Panc1 (cell line): ENCODE measurements around the gene MEGF11. TPM values are rescaled to one million over a fixed set of nuclear protein-coding genes. Genes with fewer than 3 reads are reported as not detected.

Experiments used
- ATAC-seq: fragments of 200-7000 bp; cut with Tn5 transposase; 2 replicates; pipeline ENCODE4 v1.9.1; 2020; ENCODE audit warnings: mild to moderate bottlenecking, moderate library complexity
- Bru-seq: library from RNA; stranded (reverse); fragments of 400-500 nt; gene quantifications from one replicate; lab custom pipeline; 2021; lab: Mats Ljungman, UMichigan
- BruChase-seq, 2 experiments: library from RNA; stranded (reverse); fragments of 400-500 nt; gene quantifications; one replicate each; lab custom pipeline; 2021; lab: Mats Ljungman, UMichigan
- BruUV-seq: library from RNA; stranded (reverse); fragments of 400-500 nt; replicated peaks from 2 replicates; lab custom pipeline; 2021; lab: Mats Ljungman, UMichigan
- CTCF ChIA-PET: fragments of 300-600 bp; sonication (Branson Sonifier 250); formaldehyde crosslinking; loops from one replicate; lab custom pipeline; 2022; ENCODE audit warnings: antibody characterized with exemption; lab: Charles Lee
- POLR2A ChIA-PET: fragments of 300-600 bp; sonication (Branson Sonifier 250); formaldehyde crosslinking; loops from one replicate; lab custom pipeline; 2022; ENCODE audit warnings: antibody characterized with exemption; lab: Charles Lee
- DNase-seq: peaks from one replicate; pipeline ENCODE4 v3.0.0-alpha.2; 2010; ENCODE audit warnings: low read depth, low spot score
- H3K27ac ChIP-seq: 2 replicates; pipeline ENCODE4 v1.5.1; 2011; ENCODE audit warnings: mild to moderate bottlenecking, low read length, inconsistent platforms
- H3K27me3 ChIP-seq: fragments of 200-500 bp; sonication (Bioruptor generic); 2 replicates; pipeline ENCODE4 v1.6.0; 2014; ENCODE audit warnings: low read length, inconsistent platforms; ENCODE audit not compliant: control insufficient read depth, insufficient read depth
- H3K36me3 ChIP-seq: fragments of 200-500 bp; sonication (Bioruptor generic); 2 replicates; pipeline ENCODE4 v1.5.1; 2014; ENCODE audit warnings: inconsistent platforms, mild to moderate bottlenecking, low read length, moderate library complexity; ENCODE audit not compliant: control insufficient read depth, insufficient read depth
- H3K4me1 ChIP-seq: 2 replicates; pipeline ENCODE4 v1.5.1; 2011; ENCODE audit warnings: inconsistent platforms, mild to moderate bottlenecking, low read length, moderate library complexity; ENCODE audit not compliant: control insufficient read depth, insufficient read depth
- H3K4me3 ChIP-seq, 2 experiments: 2 replicates each; pipeline ENCODE4 v1.5.1; 2011 to 2012; ENCODE audit warnings: low read depth in 2 of 2, low read length in 2 of 2, mild to moderate bottlenecking in 2 of 2, inconsistent platforms in 1 of 2, moderate library complexity in 1 of 2
- H3K9me3 ChIP-seq: fragments of 200-500 bp; sonication (Bioruptor generic); 2 replicates; pipeline ENCODE4 v1.5.1; 2014; ENCODE audit warnings: low read depth, mild to moderate bottlenecking, inconsistent platforms, low read length, moderate library complexity; ENCODE audit not compliant: control insufficient read depth, insufficient read depth
- REST ChIP-seq, 2 experiments: IDR thresholded peaks; 2 replicates each; pipeline ENCODE4 v1.6.1; 2011 to 2012; ENCODE audit warnings: low read depth in 2 of 2, control low read depth in 1 of 2, low read length in 1 of 2, mild to moderate bottlenecking in 1 of 2, moderate library complexity in 1 of 2; ENCODE audit not compliant: insufficient read depth in 1 of 2
- SIN3A ChIP-seq: IDR thresholded peaks from 2 replicates; pipeline ENCODE4 v1.6.1; 2012; ENCODE audit warnings: low read depth, mild to moderate bottlenecking, low read length, moderate library complexity, borderline replicate concordance; ENCODE audit not compliant: insufficient read depth
- TCF7L2 ChIP-seq: IDR thresholded peaks from 2 replicates; pipeline ENCODE4 v1.6.1; 2011; ENCODE audit warnings: mild to moderate bottlenecking, low read depth, low read length, inconsistent platforms
- in situ Hi-C: cut with HindIII; loops from 2 replicates; pipeline ENCODE4 v1.10.0; 2016; ENCODE audit warnings: low sequenced_read_pairs, low pct_unique_long_range_greater_than_20kb
- intact Hi-C: fragments of 100-400 bp; cut with micrococcal nuclease; formaldehyde crosslinking; loops from one replicate; pipeline ENCODE4 v1.10.0; 2022; ENCODE audit not compliant: unreplicated experiment
- long read RNA-seq: library from polyadenylated mRNA; unstranded; transcript quantifications from one replicate; pipeline ENCODE4 v2.0.0, GENCODE V29; 2021; ENCODE audit not compliant: unreplicated experiment
- polyA plus RNA-seq: library from polyadenylated mRNA; unstranded; fragments of >200 nt; gene quantifications from one replicate; pipeline ENCODE4 v1.2.1, GENCODE V29; 2012; ENCODE audit warnings: missing spikeins; ENCODE audit not compliant: insufficient read length
- total RNA-seq: library from RNA; stranded (reverse); gene quantifications from one replicate; pipeline ENCODE4 v1.2.1, GENCODE V29; 2021; ENCODE audit not compliant: unreplicated experiment
- TF ChIP-seq, protein P1 (sequence below): fragments of 450-650 bp; IDR thresholded peaks from 2 replicates; pipeline ENCODE4 v1.5.1; 2017; ENCODE audit warnings: mild to moderate bottlenecking

The MEGF11 gene
- total RNA-seq (0.95 TPM), Bru-seq, nascent RNA (percentile 19 among the genes with signal in this experiment), BruChase-seq, experiment 1, labeled RNA remaining after a 2-hour chase (percentile 19 among the genes with signal in this experiment), BruChase-seq, experiment 2, labeled RNA remaining after a 6-hour chase (percentile 21 among the genes with signal in this experiment)
- 0.96 TPM for polyA plus RNA-seq
- long read RNA-seq, partial matches to known transcripts: 0 of 14 reads
- long read RNA-seq, other reads (novel, unspliced or antisense): 14 of 14 reads

DNA sequence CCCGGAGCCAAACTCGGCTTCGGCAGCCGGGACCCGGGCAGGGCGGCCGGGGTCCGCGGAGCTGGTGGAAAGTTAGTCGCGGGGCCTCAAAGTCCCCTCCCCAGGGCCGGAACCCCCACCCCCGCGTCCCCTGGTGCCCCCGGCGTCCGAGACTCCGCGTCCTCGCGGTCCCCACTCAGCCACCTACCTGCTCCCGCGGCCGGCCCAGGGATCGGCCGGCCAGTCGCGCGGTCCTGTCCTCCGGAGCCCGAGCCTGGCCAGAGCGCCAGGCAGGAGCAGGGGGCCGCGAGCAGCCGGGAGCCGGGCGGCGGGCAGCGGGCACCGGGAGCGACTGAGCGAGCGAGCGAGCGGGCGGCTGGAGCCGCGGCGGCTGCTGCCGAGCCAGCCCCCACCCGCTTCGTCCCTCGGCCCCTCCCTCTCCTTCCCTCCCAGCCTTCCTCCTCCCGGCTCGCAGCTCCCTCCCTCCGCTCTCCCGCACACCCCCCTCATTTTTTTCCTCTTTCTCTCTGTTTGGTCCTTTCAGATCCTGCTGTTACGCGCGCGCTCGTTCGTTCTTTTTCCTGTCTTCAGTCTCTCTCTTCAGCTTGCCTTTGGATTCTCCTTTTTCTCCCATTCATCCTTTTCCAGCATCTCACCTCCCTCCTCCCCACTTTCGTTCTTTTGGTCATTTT lies at the start of gene MEGF11:
TSS of gene MEGF11 (minus strand) at position 333 of the 671 bp plus-strand sequence. CDS start 125,347 bp downstream, outside the sequence.
- Histone ChIP-seq H3K4me1 (peaks cover 5% of the 10 kb centered on the region; the same call in 1 of the 2 replicates), H3K27me3 (peaks cover 27% of the 10 kb centered on the region), H3K9me3 (no peaks in the 10 kb centered on the region), H3K27ac (no peak within 1 kb of the TSS), H3K36me3 (no peaks in the 10 kb centered on the region), H3K4me3 (peak within 1 kb of the TSS; percentile 47 to 74)
- DNase-seq (no peak), ATAC-seq (peak; percentile 68)
- no TSS peak for BruUV-seq
- in situ Hi-C loops: no loop called here
- ChIA-PET POLR2A (no interaction called here), CTCF (no interaction called here)
- TF ChIP-seq SIN3A (no peak), REST (IDR thresholded peaks at IDR 0.05; ENCODE audit: insufficient read depth in 1 of 2, low read depth in 2 of 2, low read length in 1 of 2) (no peak), TCF7L2 (no peak)
- TF ChIP-seq, protein P1, sequence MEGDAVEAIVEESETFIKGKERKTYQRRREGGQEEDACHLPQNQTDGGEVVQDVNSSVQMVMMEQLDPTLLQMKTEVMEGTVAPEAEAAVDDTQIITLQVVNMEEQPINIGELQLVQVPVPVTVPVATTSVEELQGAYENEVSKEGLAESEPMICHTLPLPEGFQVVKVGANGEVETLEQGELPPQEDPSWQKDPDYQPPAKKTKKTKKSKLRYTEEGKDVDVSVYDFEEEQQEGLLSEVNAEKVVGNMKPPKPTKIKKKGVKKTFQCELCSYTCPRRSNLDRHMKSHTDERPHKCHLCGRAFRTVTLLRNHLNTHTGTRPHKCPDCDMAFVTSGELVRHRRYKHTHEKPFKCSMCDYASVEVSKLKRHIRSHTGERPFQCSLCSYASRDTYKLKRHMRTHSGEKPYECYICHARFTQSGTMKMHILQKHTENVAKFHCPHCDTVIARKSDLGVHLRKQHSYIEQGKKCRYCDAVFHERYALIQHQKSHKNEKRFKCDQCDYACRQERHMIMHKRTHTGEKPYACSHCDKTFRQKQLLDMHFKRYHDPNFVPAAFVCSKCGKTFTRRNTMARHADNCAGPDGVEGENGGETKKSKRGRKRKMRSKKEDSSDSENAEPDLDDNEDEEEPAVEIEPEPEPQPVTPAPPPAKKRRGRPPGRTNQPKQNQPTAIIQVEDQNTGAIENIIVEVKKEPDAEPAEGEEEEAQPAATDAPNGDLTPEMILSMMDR: no peak
- intact Hi-C loops: no loop called here

- POLR2A ChIA-PET: no interaction called here
These were observed 49.1 kb upstream of the MEGF11 start for GRCh38 chr15:66302489-66303278.

More at GRCh38 chr15:66302489-66303278, 49.1 kb upstream of the MEGF11 start:
- intact Hi-C loops (no loop called here), in situ Hi-C loops (no loop called here)
- no TSS peak for BruUV-seq
- CTCF ChIA-PET: no interaction called here
- DNase-seq (no peak), ATAC-seq (no peak)
- no peaks in the 10 kb centered on the region for H3K4me1 ChIP-seq
- no peaks in the 10 kb centered on the region for H3K9me3 ChIP-seq
- TF ChIP-seq, protein P1: no peak
- TF ChIP-seq TCF7L2: no peak
- no peak overlapping the region for H3K27ac ChIP-seq
- H3K36me3 ChIP-seq: no peaks in the 10 kb centered on the region
- H3K4me3 ChIP-seq: no peak overlapping the region
- H3K27me3 ChIP-seq: no peaks in the 10 kb centered on the region
